HepG2 (cell line): ENCODE measurements around the gene HIPK4.

ENCODE experiments used
- BHLHE40 ChIP-seq: IDR thresholded peaks from 2 replicates; pipeline ENCODE4 v1.6.1; 2011; ENCODE audit warnings: low read length, improper control_type of control experiment
- ELF4 ChIP-seq: sonication (generic); formaldehyde crosslinking; IDR thresholded peaks from 2 replicates; pipeline ENCODE4 v1.5.0; 2020; ENCODE audit warnings: missing genetic modification reagents, mild to moderate bottlenecking, moderate library complexity, borderline replicate concordance
- GPBP1L1 ChIP-seq: sonication (generic); formaldehyde crosslinking; IDR thresholded peaks from 2 replicates; pipeline ENCODE4 v1.5.0; 2020; ENCODE audit warnings: mild to moderate bottlenecking, missing genetic modification reagents
- KLF9 ChIP-seq: IDR thresholded peaks from 2 replicates; pipeline ENCODE4 v1.6.1; 2016; ENCODE audit warnings: low read depth
- NR3C1 ChIP-seq: sonication (generic); formaldehyde crosslinking; IDR thresholded peaks from 2 replicates; pipeline ENCODE4 v1.4.0; 2020; ENCODE audit warnings: missing genetic modification reagents
- ZNF512 ChIP-seq: sonication (generic); formaldehyde crosslinking; IDR thresholded peaks from 2 replicates; pipeline ENCODE4 v1.4.0; 2020; ENCODE audit warnings: mild to moderate bottlenecking, missing genetic modification reagents
- TF ChIP-seq, protein P1 (sequence below): sonication (generic); formaldehyde crosslinking; IDR thresholded peaks from 2 replicates; pipeline ENCODE4 v1.5.0; 2020; ENCODE audit warnings: mild to moderate bottlenecking, missing genetic modification reagents, moderate library complexity

- TF ChIP-seq ELF4 (CRISPR knock-in tag) (no peak), KLF9 (CRISPR knock-in tag) (no peak), BHLHE40 (no peak), ZNF512 (CRISPR knock-in tag) (no peak), NR3C1 (CRISPR knock-in tag) (no peak), GPBP1L1 (CRISPR knock-in tag) (no peak)
- TF ChIP-seq, protein P1, sequence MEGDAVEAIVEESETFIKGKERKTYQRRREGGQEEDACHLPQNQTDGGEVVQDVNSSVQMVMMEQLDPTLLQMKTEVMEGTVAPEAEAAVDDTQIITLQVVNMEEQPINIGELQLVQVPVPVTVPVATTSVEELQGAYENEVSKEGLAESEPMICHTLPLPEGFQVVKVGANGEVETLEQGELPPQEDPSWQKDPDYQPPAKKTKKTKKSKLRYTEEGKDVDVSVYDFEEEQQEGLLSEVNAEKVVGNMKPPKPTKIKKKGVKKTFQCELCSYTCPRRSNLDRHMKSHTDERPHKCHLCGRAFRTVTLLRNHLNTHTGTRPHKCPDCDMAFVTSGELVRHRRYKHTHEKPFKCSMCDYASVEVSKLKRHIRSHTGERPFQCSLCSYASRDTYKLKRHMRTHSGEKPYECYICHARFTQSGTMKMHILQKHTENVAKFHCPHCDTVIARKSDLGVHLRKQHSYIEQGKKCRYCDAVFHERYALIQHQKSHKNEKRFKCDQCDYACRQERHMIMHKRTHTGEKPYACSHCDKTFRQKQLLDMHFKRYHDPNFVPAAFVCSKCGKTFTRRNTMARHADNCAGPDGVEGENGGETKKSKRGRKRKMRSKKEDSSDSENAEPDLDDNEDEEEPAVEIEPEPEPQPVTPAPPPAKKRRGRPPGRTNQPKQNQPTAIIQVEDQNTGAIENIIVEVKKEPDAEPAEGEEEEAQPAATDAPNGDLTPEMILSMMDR, result no peak
Measured at GRCh38 chr19:40398417-40399131, 8.6 kb upstream of the HIPK4 start.
